Ovary (tissue), 9 donors: ENCODE measurements around the gene UBFD1. TPM values are rescaled to one million over a fixed set of nuclear protein-coding genes. Genes with fewer than 3 reads are reported as not detected.

Source experiments
- DNase-seq, 5 donors: peaks; one replicate each; pipeline ENCODE4 v3.0.0-alpha.2; 2019 to 2020
- H3K27ac ChIP-seq, 2 donors: fragments of 200-600 bp; one replicate each; pipeline versions ENCODE4 v1.5.1 to v1.8.0; 2019 to 2022
- H3K27me3 ChIP-seq: fragments of 200-600 bp; one replicate; pipeline ENCODE4 v1.8.0; 2022
- H3K36me3 ChIP-seq: fragments of 200-600 bp; sonication (generic); one replicate; pipeline ENCODE4 v1.5.1; 2019
- H3K4me1 ChIP-seq: one replicate; pipeline ENCODE4 v1.8.1; 2013; ENCODE audit warnings: mild to moderate bottlenecking, moderate library complexity; ENCODE audit not compliant: insufficient read depth
- H3K4me3 ChIP-seq: fragments of 200-600 bp; sonication (generic); one replicate; pipeline ENCODE4 v1.5.1; 2017
- H3K9me3 ChIP-seq, 2 donors: fragments of 200-600 bp in 1 of 2; sonication (generic) in 1 of 2; one replicate each; pipeline versions ENCODE4 v1.5.1 to v1.8.1; 2013 to 2019; ENCODE audit warnings: mild to moderate bottlenecking in 1 of 2, moderate library complexity in 1 of 2
- EP300 ChIP-seq: sonication (generic); formaldehyde crosslinking; IDR thresholded peaks from one replicate; pipeline ENCODE4 v1.6.1; 2017; ENCODE audit warnings: antibody characterized with exemption
- POLR2A ChIP-seq: fragments of 450-650 bp; IDR thresholded peaks from one replicate; pipeline ENCODE4 v1.6.1; 2017; ENCODE audit warnings: antibody characterized with exemption, mild to moderate bottlenecking, moderate library complexity
- WGBS, 3 donors: extraction: QIAGEN DNeasy Blood & Tissue Kit in 1 of 3; methylation state at CpG; one replicate each; pipeline versions ENCODE4 v1.1.5 to v1.1.7; 2013 to 2017; 5-methylcytosine and 5-hydroxymethylcytosine counted together
- intact Hi-C, 4 donors: fragments of 100-400 bp; cut with DNase I; formaldehyde crosslinking; loops; one replicate each; pipeline versions ENCODE4 v1.11.0 to v1.15.1; 2022 to 2023
- polyA plus RNA-seq, 2 donors: library from polyadenylated mRNA; stranded (reverse); fragments of 200-250 nt in 1 of 2; fragments of 350-450 nt in 1 of 2; fragmentation: Illumina TruSeq in 1 of 2; extraction: RNeasy Lipid Tissue Mini Kit (QIAGEN cat#74804) in 1 of 2; gene quantifications; one replicate each; pipeline ENCODE4 v1.2.3, GENCODE V29; 2013 to 2014
- total RNA-seq, 7 donors: library from RNA; depleted of rRNA in 2 of 7; stranded (reverse); fragments of >200 nt in 2 of 7; fragmentation: NEBNext Ultra II Directional in 3 of 7; extraction: Animal tissue kit (Norgen Biotek cat#: 25700) in 3 of 7; gene quantifications; one replicate each; pipeline versions ENCODE4 v1.1.0 to v1.2.4, GENCODE V29; 2016 to 2023
- TF ChIP-seq, protein P1 (sequence below), 3 donors: fragments of 450-650 bp in 2 of 3; fragments of 200-600 bp in 1 of 3; IDR thresholded peaks; one replicate each; pipeline versions ENCODE4 v1.5.1 to v1.8.0; 2016 to 2022; ENCODE audit warnings: antibody characterized with exemption in 3 of 3, mild to moderate bottlenecking in 1 of 3
- donor health status: DM: no; HTN: no; CAD: no; lungs with moderate emphysema.
- donor health status: DM: no; HTN: no; CAD: no.
- donor health status: Bipolar disorder and iron deficiency.
- donor health status: DM: yes; HTN: yes; CAD: no.
- donor health status: DM: no; HTN: no; CAD: no.
- donor health status: DM: yes; HTN: yes; CAD: no.

The UBFD1 gene
- total and polyA plus RNA-seq, 9 donors: 13.8 to 67.4 (median 54.0) TPM

DNA sequence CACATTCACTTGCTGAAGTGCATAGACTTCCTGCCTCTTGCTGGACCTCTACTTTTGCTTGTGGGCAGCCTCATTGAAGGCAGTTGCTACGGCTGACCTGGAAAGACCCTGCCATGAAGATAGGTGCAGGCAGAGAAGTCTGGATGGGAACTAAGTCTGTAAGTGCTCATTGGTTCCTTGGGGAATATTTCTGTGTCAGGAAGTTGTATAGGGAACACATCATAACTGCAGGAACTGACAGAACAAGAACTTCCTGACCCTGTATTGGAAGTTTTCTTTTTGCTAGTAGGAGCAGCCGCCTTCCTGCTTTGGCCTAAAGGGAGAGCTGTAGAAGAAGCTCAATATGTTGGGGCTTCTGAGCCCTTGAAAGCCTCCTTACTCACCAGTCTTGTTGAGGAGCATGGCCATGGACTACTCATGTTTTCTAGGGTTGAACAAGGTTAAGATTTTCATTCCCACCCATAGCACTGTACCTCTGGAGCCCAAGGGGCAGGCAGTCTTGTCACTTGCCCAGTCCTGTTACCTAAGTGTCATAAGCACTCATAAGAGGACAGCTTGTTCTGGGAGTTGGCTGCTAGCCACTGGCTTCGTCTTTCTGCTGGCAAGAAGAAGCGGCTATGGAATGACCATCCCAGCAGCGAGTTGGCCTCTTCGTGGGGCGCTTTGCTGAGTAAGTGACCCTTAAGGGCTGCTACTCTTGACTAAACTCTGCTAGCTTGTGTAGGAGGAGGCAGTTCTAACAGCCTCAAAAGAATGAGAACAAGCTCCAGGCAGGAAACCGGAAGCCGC lies 7.2 kb downstream of the UBFD1 start:
- Histone ChIP-seq H3K4me3 (no peak overlapping the region), H3K27me3 (no peaks in the 10 kb centered on the region), H3K9me3 (no peaks in the 10 kb centered on the region), H3K4me1 (no peaks in the 10 kb centered on the region), H3K36me3 (no peaks in the 10 kb centered on the region), H3K27ac (no peak overlapping the region)
- no peak for TF ChIP-seq EP300
- TF ChIP-seq, protein P1, sequence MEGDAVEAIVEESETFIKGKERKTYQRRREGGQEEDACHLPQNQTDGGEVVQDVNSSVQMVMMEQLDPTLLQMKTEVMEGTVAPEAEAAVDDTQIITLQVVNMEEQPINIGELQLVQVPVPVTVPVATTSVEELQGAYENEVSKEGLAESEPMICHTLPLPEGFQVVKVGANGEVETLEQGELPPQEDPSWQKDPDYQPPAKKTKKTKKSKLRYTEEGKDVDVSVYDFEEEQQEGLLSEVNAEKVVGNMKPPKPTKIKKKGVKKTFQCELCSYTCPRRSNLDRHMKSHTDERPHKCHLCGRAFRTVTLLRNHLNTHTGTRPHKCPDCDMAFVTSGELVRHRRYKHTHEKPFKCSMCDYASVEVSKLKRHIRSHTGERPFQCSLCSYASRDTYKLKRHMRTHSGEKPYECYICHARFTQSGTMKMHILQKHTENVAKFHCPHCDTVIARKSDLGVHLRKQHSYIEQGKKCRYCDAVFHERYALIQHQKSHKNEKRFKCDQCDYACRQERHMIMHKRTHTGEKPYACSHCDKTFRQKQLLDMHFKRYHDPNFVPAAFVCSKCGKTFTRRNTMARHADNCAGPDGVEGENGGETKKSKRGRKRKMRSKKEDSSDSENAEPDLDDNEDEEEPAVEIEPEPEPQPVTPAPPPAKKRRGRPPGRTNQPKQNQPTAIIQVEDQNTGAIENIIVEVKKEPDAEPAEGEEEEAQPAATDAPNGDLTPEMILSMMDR (IDR thresholded peaks at IDR 0.05): no peak
- TF ChIP-seq POLR2A: no peak
- 79 to 85% (median 80%) methylated on average over 9 of the region's 9 CpGs for WGBS, 3 donors
- intact Hi-C loops: no loop called here
- no peak for DNase-seq

DNA sequence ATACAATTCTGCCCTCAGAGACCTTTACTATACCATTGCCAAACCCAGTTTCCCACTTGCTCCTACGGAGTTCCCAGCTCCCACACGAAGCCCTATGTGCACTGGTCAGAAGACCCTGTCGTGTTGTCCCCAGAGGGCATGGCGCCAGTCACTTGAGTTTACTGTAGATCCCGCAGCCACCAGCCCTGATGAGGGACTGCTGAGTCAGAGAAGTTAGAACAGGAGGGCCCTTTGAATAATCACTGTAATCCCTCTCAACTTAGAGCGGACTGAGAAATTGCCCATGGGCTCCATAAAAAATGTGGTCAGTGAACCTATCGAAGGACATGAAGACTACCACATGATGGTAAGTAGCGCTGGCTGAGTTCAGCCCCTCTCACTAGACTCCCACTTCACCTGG lies 9.2 kb downstream of the UBFD1 start:
- no peaks in the 10 kb centered on the region for H3K36me3 ChIP-seq
- H3K9me3 ChIP-seq: no peaks in the 10 kb centered on the region
- H3K4me1 ChIP-seq: no peaks in the 10 kb centered on the region
- no peaks in the 10 kb centered on the region for H3K27me3 ChIP-seq
- no peak overlapping the region for H3K27ac ChIP-seq
- no peak for TF ChIP-seq EP300
- TF ChIP-seq, protein P1 (IDR thresholded peaks at IDR 0.05): no peak
- no peak for TF ChIP-seq POLR2A
- intact Hi-C loops: no loop called here
- WGBS, 3 donors: 91 to 93% (median 91%) methylated on average over 8 of the region's 8 CpGs
- DNase-seq: no peak
- no peak overlapping the region for H3K4me3 ChIP-seq

DNA sequence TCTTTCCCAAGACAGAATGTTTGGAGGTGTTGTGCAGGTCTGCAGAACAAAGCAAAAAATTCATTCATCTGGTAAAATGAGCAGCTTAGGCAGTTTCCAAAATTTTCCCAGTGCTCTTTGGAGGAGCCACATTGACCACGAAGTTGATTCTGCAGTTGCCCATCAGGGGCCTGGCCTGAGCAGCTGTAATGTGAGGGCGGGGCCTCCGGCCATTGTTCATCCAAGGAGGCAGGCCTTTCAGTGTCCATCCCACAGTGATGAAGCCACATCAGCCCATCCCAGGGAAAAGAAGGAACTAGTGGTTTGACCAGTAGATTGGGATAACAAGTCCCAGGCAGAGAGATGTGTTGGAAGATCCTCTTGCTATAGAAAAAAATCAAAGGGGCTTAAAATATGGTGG lies 10.1 kb downstream of the UBFD1 start:
- 88 to 94% (median 93%) methylated on average over 3 of the region's 3 CpGs for WGBS, 3 donors
- no peaks in the 10 kb centered on the region for H3K36me3 ChIP-seq

DNA sequence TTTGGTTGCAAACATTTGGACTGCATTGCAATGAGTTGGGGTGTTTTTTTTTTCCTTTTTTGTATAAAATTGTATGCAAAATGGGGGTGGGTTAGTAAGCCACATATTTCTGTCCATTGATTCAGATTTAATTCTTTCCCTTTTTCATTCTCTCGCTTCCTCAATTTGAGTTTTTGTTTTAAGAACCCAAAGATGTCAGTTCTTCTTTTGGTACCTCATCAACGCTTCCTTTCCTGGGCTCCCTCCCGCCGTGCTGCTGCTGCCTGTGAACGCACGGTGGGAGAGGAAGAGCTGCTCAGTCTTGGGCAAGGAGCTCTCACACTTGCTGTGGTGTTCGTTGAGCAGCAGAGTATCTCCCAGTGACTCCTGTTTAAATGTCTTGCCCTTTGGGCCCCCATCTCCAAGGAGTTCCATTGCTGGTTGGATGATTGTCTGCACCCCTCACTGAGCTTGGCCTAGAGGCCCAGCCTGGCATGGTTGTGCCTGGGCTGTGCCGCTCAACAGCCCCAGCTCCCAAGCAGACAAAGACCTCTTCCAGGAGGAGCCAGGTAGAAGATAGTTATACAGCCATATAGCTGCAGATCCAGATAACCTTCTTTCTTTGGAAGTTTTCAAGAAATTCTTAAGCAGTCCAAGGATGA lies 13.6 kb downstream of the UBFD1 start:
- no peak overlapping the region for H3K27ac ChIP-seq
- H3K36me3 ChIP-seq: no peaks in the 10 kb centered on the region
- 80 to 87% (median 83%) methylated on average over 8 of the region's 8 CpGs for WGBS, 3 donors

More for the DNA sequence above, 10.1 kb downstream of the UBFD1 start:
- no peak for DNase-seq
- TF ChIP-seq EP300 (no peak), POLR2A (no peak)
- TF ChIP-seq, protein P1 (IDR thresholded peaks at IDR 0.05): no peak
- no peaks in the 10 kb centered on the region for H3K9me3 ChIP-seq
- intact Hi-C loops: no loop called here
- H3K4me3 ChIP-seq: no peak overlapping the region
- H3K4me1 ChIP-seq: no peaks in the 10 kb centered on the region
- no peak overlapping the region for H3K27ac ChIP-seq
- H3K27me3 ChIP-seq: no peaks in the 10 kb centered on the region

More for the DNA sequence above, 13.6 kb downstream of the UBFD1 start:
- DNase-seq: no peak
- no peaks in the 10 kb centered on the region for H3K4me1 ChIP-seq
- intact Hi-C loops: no loop called here
- TF ChIP-seq POLR2A (no peak), EP300 (no peak)
- TF ChIP-seq, protein P1 (IDR thresholded peaks at IDR 0.05): no peak
- no peaks in the 10 kb centered on the region for H3K9me3 ChIP-seq
- H3K27me3 ChIP-seq: no peaks in the 10 kb centered on the region
- no peak overlapping the region for H3K4me3 ChIP-seq
